OCI-LY7 (cell line): ENCODE results near the gene NAV2.

Experiments
- CTCF ChIP-seq: fragments of 200-600 bp; sonication (generic); conservative IDR thresholded peaks from 2 replicates; pipeline ENCODE4 v1.5.1; 2014; ENCODE audit warnings: mild to moderate bottlenecking, antibody characterized with exemption, low read length, moderate library complexity, mixed read lengths
- EZH2phosphoT487 ChIP-seq: fragments of 200-600 bp; sonication (generic); IDR thresholded peaks from 2 replicates; pipeline ENCODE4 v1.6.1; 2018; ENCODE audit warnings: low read depth, borderline replicate concordance, mild to moderate bottlenecking, mixed run types, antibody characterized with exemption, low read length, moderate library complexity, mixed read lengths

GRCh38 chr11:19805827-19806226, 93.2 kb downstream of the NAV2 start:
- no peak for TF ChIP-seq CTCF
- no peak for TF ChIP-seq EZH2phosphoT487
